HG03025 (cell line): ENCODE measurements around the gene SELENOS.

ENCODE experiments used
- ATAC-seq: cut with Tn5 transposase; IDR thresholded peaks from one replicate; pipeline ENCODE4 v1.9.1; 2021; ENCODE audit warnings: mild to moderate bottlenecking, moderate library complexity; ENCODE audit not compliant: unreplicated experiment, low FRiP score

The SELENOS gene

GRCh38 chr15:101277038-101277822 lies at the start of gene SELENOS:
SELENOS (minus strand) TSS chr15:101277485; CDS start chr15:101277417, 68 bp downstream.
- peak; percentile 80 for ATAC-seq

GRCh38 chr15:101326462-101327146 lies 49.3 kb upstream of the SELENOS start:
- ATAC-seq, result no peak

- no peak for ATAC-seq
Observed at GRCh38 chr15:101326026-101326315, 48.7 kb upstream of the SELENOS start.

GRCh38 chr15:101325263-101326025 lies 48.2 kb upstream of the SELENOS start:
- no peak for ATAC-seq

- ATAC-seq, result no peak
Observed at GRCh38 chr15:101324524-101325177, 47.4 kb upstream of the SELENOS start.

GRCh38 chr15:101323793-101324523 lies 46.7 kb upstream of the SELENOS start:
- no peak for ATAC-seq

- no peak for ATAC-seq
Observed at GRCh38 chr15:101322854-101323477, 45.7 kb upstream of the SELENOS start.

- no peak for ATAC-seq
Observed at GRCh38 chr15:101322016-101322695, 44.9 kb upstream of the SELENOS start.

GRCh38 chr15:101320501-101321052 lies 43.3 kb upstream of the SELENOS start:
- no peak for ATAC-seq

GRCh38 chr15:101318839-101319238 lies 41.6 kb upstream of the SELENOS start:
- no peak for ATAC-seq

GRCh38 chr15:101318147-101318819 lies 41.0 kb upstream of the SELENOS start:
- no peak for ATAC-seq

GRCh38 chr15:101317336-101317872 lies 40.1 kb upstream of the SELENOS start:
- no peak for ATAC-seq

- no peak for ATAC-seq
Observed at GRCh38 chr15:101316529-101316928, 39.2 kb upstream of the SELENOS start.

- no peak for ATAC-seq
Observed at GRCh38 chr15:101315736-101316135, 38.5 kb upstream of the SELENOS start.

- ATAC-seq, result no peak
Observed at GRCh38 chr15:101314336-101315125, 37.2 kb upstream of the SELENOS start.

- ATAC-seq, result no peak
Observed at GRCh38 chr15:101313041-101313761, 35.9 kb upstream of the SELENOS start.

- no peak for ATAC-seq
Observed at GRCh38 chr15:101310508-101310907, 33.2 kb upstream of the SELENOS start.
